GM12875 (cell line): ENCODE data around the gene C5AR1.

ENCODE experiments used
- H3K4me3 ChIP-seq: one replicate; pipeline ENCODE4 v1.5.1; 2011; ENCODE audit warnings: low read depth, low read length, control low read depth
- CTCF ChIP-seq: IDR thresholded peaks from 2 replicates; pipeline ENCODE4 v1.5.1; 2011; ENCODE audit warnings: low read depth, mild to moderate bottlenecking, control low read depth, inconsistent platforms, low read length, moderate library complexity, borderline replicate concordance; ENCODE audit not compliant: insufficient read depth

Gene C5AR1

DNA sequence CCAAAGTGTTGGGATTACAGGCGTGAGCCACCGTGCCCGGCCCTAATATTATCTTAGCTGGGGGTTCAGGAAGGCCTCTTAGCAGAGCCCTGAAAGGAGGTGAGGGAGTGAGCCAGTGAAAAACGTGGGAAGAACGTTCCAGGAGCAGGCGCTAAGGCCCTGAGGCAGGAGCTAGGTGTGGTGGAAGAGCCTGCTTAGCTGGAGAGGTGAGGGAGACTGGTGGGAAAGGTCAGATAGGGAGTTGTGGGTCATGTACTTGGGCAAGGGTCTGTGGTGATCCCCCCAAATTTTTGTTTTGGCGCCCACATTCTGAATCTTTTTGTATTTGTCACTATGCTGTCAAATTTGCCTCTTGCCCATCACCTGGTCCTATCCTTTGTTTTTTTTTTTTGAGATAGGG is 40.1 kb upstream of the C5AR1 start:
- TF ChIP-seq CTCF, result no peak
- no peak overlapping the region for H3K4me3 ChIP-seq

DNA sequence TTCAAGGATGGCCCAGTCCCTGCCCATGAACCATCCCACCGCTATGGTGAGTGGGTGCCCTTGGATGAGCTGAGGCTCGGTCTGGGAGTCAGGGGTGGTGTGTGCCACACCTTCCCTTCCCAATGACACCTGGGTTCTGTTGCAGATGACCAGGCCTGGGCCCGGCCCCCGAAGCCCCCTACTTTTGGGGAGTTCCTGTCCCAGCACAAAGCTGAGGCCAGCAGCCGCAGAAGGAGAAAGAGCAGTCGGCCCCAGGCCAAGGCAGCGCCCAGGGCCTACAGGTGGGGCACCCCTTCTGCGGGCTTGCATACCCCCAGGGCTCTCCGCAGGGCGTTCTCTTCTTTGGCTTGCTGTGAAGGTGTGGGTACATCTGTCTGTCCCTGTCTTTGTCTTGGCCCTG is 39.3 kb upstream of the C5AR1 start:
- no peak overlapping the region for H3K4me3 ChIP-seq
- TF ChIP-seq CTCF, result no peak

DNA sequence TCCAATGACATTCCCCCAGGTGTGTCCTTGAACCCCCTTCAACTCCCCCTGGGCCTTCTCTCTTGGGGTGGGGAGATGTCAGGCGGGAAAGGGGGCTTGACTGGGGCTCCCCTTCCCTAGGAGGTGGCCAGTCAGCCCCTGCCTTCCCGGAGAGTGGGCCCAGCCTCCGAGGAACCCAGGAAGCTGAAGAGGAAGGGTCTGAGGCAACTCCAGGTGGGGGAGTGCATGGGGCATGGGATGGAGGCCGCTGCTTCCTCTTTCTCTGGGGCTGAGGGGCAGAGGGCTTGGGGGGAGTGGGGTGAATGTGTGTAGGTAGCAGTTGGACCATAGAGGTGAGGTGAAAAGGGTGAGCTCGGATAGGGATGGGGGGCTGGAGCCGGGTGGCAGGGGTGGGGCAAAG is 37.7 kb upstream of the C5AR1 start:
- TF ChIP-seq CTCF, result no peak
- no peak overlapping the region for H3K4me3 ChIP-seq

- no peak for TF ChIP-seq CTCF
- H3K4me3 ChIP-seq, result peak overlapping the region; percentile 56
Measured at GRCh38 chr19:47272448-47273312, 37.0 kb upstream of the C5AR1 start.

GRCh38 chr19:47273313-47274070 is 36.2 kb upstream of the C5AR1 start:
- no peak for TF ChIP-seq CTCF

DNA sequence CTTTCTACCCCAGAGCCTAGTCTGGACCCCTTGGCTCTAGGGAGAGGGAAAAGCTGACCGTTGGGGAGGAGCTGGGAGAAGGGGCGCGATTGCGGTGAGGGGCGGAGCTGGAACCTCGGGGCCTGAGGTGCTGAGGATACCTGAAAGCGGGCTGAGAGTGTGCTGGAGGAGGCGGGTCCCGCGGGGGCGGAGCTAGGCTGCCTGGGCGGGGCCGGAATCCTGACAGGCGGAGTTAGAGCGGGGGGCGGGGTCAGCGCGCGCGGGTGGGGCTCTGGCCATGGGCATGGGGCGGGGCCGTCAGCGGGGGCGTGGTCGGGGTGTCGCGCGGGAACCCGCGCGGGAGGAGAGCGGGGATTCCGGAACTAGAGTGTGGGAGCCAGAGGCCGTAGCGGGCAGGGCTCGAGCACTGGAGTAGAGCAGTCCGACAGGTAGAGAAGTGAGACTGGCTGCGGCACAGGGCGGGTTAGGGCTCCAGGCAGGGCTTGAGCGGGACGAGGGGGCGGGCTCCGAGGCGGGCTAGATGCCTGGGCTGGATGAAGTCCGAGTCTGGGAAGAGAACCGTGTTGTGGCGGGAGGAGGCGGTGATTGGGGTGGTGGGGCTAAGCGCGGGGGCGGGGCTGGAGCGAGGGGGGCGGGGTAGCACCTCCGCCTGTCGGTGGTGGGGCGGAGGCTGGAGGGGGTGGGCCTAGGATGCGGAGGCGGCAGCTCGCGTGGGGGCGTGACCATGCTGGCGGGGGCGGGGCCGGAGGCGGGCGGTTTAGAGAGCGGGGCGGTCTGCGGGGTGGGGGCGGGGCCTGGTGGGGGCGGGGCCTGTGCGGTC is 35.4 kb upstream of the C5AR1 start, which contains the start of gene INAFM1:
TSS of gene INAFM1 (plus strand) at position 815 of the 820 bp plus-strand sequence. CDS start 35 bp downstream, outside the sequence.
- H3K4me3 ChIP-seq, result peak within 1 kb of the TSS; percentile 56
- TF ChIP-seq CTCF, result no peak

More at GRCh38 chr19:47273313-47274070, 36.2 kb upstream of the C5AR1 start:
- peak overlapping the region; percentile 56 for H3K4me3 ChIP-seq
